Caki2 (cell line): ENCODE results near the gene DNAH11. TPM values are rescaled to one million over a fixed set of nuclear protein-coding genes. Genes with fewer than 3 reads are reported as not detected.

Source experiments
- DNase-seq: peaks from one replicate; pipeline ENCODE4 v3.0.0-alpha.2; 2015; ENCODE audit warnings: low read depth
- in situ Hi-C: cut with HindIII; loops from 2 replicates; pipeline ENCODE4 v1.10.0; 2016; ENCODE audit warnings: low sequenced_read_pairs, low pct_unique_long_range_greater_than_20kb, mixed read lengths
- total RNA-seq: library from RNA; depleted of rRNA; stranded (reverse); fragments of >200 nt; shearing (Covaris generic); gene quantifications from 2 replicates; pipeline ENCODE4 v1.2.3, GENCODE V29; 2014; ENCODE audit warnings: low replicate concordance

Gene DNAH11
- total RNA-seq, 1 experiment from 2014 or later = 0.44 TPM

DNA sequence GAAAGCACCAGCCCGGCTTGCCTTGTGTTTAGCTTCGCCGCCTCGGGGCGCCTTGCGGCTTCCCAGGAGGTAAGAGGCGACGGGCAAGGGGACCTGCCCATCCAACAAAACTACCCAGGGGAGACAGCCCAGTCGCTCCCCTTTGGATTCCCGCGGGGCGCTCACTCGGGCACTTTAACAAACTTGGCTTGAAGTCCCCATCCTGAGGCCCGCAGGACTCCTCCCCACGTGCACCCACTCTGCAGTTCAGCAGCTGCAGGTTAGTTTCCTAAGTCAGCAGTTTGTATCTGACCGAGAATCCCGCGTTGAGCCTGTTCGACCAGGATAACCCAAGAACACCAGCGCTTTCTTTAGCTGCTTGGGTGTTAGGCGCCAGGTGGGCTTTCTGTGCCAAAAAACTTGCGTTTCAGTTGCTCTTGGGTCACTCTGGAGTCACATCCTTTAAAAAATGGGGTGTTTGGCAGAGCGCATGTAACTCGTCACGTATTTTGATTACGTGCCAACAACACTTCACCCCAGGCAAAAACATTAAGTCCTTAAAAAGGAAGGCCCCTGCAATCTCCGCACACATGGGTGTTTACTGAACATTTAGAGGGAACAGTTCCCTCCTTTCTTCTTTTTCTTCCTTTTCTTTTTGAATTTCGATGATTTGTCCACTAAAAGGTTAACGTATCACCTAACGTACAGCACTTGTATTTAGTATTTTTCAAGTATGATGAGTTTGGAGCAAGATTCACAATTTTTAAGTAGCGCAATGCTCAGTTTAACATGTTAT is 876 bp downstream of the DNAH11 start:
- DNase-seq = peak; percentile 45
- in situ Hi-C loops = no loop called here

DNA sequence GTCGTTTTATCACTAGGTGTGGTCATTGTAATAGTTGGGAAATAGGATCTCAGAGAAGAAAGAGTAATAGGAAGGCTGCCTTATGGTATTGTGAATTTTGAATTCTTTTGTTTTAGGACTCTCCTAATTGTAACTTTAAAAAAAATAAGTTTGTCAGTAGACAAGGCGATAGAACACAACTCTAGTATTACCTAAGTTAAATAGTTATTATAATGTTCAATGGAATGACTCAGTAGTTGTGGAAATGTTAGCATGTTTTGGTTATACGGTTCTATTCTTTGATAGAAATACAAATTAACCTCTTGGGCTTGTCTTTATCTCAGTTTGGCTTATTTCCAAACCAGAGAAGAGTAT is 1.4 kb downstream of the DNAH11 start:
- no peak for DNase-seq
- in situ Hi-C loops = no loop called here

DNA sequence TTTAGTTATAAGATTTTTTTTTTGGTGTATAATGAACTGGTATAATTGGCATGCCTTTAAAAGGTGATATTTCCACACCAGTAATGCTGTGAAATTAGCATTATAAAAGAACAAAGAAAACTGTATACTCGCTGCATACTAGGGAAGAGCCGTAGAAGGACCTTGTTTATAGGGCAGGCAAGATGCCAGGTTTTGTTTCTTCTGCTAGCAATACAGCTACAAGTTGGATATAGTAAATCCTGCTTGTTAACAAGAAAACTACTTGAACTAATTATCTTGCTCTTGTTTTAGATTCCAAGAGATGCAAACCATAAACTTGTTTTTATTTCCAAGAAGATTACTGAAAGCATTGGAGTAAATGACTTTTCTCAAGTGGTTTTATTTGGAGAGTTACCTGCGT is 1.9 kb downstream of the DNAH11 start:
- DNase-seq = no peak
- in situ Hi-C loops = no loop called here

DNA sequence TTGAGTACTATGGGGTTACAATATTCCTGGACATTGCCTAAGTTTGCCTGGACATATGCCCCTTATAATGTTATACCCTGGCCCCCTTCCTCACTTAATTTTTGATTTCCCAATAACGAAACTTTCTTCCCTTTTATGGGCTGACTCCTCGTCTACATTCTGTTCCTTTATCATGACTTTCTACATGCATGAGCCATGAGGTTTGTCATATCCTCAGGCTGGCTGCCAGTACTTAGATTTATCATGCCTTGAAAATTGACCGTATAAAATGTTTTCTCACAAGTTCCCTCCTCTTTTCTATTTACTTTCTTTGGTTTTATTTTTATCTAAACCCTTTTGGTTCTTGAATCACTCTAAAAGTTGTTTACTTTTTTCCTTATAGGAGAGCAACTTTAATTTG is 4.7 kb downstream of the DNAH11 start:
- no peak for DNase-seq

DNA sequence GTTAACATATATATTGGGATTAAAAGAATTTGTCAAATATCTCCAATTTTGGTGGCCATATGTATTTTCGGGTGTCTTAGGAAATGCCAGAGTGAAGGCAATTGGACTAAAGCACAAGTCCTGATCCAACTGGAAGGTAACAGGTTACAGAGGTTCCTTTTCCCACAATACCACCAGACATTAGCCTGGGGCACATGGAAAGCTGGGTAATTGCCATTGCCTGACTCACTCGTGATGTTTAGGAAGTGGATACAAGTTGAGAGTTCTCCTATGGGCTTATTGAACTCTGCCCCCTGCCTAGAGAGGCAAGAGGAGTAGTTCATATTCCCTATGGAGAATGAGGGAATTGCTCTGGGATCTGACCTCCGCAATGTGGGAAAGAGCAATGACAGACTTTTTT is 5.7 kb downstream of the DNAH11 start:
- DNase-seq = no peak
- in situ Hi-C loops = no loop called here

More for the DNA sequence above, 4.7 kb downstream of the DNAH11 start:
- in situ Hi-C loops = no loop called here

DNA sequence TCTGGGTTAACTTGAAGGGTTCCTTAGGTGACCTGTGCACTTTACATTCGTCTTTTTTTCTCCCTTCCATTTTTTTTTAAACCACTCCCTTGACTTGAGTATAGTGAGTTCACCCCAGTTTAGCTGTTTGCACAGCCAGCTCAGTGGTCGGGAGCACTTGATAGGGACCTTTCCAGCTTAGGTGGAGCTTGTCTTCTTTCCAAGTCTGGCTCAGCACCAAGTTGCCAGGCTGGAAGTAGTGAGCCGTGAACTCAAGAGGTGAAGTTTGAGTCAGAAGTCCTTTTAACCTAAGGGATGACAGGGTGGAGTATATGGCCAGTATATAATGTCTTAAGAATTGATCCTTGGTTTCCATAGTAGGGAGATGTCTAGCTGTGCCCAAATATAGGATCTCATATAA is 7.2 kb downstream of the DNAH11 start:
- DNase-seq = peak; percentile 29
- in situ Hi-C loops = no loop called here

DNA sequence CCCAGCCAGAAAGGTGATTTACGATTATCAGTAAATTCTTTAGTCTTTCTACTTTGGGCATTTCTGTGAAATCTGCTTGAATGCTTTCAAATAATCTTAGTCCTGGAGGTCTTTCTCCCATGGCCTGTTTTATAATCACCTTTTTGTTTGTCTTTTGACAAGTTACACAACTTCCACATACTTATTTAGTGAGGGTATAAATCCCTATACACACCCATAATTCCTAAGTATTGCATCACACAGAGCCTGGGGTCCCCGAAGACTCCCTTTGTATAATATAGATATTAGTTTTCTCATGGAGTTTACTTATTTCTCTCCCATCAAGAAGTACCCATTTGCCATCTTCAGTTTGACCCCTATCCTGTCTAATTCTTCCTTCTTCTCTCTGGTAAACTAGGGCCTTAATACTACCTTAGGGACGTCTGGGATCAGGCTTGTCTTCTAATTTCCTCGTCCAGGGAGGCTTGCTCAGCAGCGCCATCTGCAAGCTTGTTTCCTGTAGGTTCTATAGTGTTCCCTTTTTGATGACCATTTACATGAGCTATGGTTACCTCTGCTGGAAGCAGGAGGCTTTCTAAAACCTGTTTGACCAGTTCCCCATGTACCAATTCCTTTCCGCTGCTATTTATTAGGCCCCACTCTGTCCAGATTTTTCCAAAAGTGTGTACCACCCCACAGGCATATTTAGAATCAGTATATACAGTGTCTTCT is 8.1 kb downstream of the DNAH11 start:
- no peak for DNase-seq
- in situ Hi-C loops = no loop called here

DNA sequence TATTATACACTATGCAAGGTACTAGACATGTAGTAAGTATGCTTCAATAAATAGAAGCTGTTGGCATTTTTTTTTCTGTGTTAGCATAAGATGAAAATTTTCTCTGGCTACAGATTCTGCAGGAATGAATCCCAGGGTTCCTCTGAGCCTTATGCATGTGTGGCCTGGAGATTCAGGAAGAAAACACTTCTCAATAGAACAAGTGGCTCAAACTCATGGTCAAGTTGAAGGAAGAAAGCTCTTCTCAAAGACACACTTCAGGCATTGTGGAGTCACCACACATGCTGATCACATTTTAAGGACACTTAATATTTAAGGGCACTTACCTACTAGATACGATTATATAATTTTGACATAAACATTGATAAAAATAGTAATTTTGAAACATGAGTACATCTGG is 19.5 kb downstream of the DNAH11 start:
- no peak for DNase-seq
- in situ Hi-C loops = no loop called here

DNA sequence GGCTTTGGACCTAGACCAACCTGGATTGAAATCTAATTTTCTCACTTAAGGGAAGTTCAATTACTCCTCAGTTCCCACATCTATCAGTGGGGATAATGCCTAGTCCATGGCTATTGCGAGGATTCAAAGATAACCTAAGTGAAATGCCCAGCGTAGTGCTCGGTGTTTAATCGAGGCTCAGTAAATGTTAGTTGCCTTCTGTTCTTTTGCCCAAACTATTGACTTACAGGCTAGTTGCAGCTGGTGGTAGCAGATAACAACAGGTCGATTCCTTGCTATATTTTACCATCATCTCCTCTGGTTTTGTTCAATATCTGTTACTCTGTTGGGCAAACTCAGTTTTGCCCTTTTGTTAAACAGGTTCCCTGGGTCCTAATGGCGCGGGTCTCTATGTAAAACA is 22.8 kb downstream of the DNAH11 start:
- in situ Hi-C loops = no loop called here
- DNase-seq = no peak

DNA sequence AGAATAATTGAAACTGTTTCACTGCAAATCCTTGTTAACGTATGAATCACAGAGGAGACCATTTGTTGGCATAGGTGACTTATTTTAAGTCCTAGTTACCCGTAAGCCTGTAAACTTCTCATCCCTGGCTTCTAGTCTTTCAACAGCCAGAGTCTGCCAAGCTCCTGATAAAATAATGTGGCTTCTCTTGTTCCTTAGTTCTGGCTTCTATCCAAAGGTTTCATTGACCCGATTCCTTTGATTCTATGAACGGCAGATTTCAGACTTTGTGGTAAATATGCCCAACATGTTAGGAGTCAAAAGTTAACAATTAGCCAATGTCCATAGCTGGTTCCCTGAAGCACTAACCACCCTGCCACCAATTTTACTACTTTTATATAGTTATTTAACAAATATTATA is 23.3 kb downstream of the DNAH11 start:
- in situ Hi-C loops = no loop called here
- no peak for DNase-seq

DNA sequence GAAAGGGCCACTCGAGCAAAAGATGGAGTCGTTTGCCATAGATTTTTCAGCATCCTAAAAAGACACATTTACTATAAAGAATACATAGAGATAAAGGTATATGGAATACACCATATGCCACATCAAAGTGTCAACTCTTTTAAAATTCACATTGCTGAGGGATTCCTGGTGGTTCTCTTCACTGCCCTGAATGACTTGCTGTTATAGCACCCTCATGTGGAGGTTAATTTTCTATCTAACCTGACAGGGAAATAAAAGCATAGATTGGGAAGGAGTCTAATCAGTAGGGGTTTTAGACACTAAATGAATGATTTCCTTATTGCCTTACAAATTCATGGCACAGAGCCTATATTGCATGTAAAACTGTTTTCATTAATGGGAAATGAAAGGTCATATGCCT is 25.9 kb downstream of the DNAH11 start:
- DNase-seq = no peak
- in situ Hi-C loops = no loop called here

DNA sequence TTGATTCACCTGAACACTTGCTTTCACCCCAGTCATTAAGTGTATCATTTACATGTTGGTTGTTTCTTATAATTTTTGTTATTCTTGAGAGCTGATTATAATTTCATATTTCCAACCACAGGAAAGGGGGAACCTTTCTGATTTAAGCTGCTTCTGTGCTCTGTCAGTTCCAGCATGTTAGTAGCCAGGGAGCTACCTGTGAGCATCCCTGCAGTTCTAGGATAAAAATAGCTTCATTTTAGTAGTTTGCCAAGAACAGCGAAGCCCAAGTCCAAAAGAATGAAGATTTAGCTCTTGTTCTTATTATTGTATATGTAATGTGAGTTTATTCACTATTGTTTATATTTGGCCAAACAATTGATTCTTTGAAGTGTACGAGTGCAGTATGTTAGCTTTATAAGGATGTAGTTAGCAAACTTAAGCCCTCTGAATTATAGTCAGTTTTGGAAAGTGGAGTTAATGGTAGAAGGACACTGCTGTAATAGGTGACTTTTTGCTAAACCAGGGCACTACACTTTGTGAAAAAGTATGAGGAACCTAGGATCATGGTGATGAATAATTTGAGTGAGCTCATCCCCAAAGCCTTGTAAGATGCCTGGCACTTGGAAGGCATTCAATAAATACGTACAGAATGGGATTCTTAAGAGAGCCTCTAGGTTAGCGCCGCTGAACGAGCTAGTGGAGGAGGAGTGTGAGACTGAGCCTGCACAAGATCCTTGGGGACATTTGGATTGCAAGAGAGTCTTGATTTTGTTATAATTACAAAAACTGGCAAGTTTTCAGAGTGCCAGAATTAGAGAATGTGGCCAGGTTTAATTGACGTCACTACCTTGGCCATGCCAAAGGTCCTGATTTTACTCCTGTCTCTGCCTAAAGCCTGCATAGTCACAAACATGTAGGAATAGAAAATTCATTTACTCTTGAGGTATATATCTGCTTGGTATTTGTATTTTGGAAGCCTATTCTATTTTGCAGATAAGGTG is 29.8 kb downstream of the DNAH11 start:
- in situ Hi-C loops = no loop called here
- DNase-seq = no peak

DNA sequence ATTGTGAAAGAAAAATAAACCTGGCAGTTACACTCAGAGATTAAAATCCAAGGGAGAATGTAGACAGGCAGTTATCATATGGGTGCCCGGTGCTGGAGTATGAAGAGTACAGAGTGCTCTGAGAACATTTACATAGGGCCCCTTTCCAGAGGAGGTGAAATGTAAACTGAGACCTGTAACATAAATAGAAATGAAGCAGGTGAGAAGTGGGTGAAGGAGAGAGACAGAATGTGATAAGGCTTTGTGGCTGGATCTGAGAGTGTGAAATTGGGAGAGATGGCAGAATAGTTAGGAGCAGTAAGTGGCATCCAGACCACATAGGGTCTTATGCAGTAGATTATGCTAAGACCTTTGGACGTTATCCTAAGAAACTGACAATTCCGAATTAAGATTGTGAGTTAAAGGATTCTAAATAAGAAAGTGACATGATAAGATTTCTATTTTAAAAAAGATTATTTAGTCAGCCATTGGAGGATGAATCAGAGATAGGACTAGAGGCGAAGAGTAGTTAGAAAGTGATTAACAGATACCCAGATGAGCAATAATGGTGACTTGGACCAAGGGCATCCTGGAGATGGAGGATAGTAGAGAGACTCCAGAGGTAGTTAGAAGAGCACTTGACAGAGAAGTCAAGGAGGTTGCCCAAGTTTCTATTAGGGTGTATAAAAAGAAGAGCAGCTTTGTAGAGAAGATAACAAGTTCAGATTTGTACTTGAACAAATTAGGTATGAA is 36.7 kb downstream of the DNAH11 start:
- in situ Hi-C loops = no loop called here
- no peak for DNase-seq

DNA sequence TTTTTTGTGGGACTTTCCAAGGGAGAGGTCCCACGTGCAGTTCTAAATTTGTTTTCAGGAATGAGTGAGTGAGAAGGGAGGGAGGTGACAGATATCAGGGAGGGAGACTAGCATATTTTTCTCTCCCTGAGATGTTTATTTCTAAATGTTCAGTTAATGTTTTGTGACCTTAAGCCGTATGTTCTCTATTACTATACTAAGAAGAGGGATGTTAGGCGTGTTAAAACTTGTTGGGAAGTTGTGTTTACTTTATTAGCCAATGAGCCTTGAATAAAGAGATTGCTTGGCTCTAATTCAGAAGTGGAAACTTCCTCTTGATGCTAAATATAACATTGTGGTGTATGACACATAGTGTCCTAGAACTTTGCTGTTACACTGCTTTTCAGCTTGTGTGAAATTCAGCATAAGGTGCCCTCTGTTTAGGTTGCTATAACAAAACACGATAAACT is 37.3 kb downstream of the DNAH11 start:
- in situ Hi-C loops = no loop called here
- peak; percentile 76 for DNase-seq

DNA sequence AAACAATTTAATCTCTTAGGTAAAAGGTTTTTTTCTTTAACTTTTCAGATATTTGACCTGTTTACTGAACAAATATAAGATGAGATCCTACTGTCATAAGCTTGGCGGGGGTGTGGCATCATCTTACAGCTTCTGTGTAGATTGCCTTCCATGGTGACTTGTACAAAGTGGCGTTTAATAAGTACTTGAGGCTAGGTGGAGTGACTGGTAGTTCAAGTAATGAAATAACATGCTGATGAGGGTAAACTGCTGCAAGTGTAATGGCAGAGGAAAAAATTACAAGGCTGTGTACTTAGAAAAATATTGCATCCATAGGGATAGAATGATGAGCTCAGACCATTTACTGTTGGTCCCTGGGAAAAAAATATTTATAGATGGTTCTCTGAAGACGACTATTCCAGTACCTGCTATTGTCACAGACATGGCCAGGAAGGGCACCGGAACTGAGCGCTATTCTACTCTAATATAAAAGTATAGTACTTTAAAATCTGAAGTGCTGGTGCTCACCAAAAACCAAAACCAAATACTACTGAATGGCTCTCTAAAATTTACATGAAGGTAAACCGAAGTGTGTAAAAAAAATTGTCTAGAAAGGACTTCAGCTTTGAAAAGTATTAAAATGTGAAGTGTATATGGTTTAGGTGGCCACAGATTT is 42.4 kb downstream of the DNAH11 start:
- no peak for DNase-seq
- in situ Hi-C loops = no loop called here

DNA sequence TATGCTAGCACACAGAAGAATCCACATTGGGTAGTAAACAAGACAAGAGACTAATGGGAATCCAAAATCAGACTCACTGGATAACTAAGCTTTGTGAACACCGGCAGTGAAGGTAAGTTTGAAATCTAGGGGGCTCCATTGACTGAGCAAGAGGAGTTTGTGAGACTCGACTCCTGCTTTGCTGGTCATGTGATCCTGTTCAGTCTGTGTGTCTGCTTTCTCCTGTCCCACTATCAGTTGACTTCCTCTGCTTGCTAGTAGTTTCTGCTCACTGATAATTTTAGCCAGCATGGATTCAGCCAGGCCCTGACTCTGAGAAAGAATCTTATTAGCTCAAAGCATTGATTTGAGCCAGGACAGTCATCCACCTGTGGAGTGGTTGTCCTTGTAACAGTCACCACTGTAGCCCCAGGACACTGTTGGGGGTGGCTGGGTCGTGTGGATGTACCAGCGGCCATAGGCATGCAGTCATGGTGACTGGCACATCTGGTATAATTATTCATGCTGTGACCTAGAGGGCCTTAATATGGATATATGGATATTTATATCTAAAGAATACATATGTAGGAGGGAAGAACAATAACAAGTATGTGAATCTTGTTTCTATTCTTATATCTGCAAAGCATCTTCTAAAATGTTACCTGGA is 44.4 kb downstream of the DNAH11 start:
- no peak for DNase-seq
- in situ Hi-C loops = no loop called here

DNA sequence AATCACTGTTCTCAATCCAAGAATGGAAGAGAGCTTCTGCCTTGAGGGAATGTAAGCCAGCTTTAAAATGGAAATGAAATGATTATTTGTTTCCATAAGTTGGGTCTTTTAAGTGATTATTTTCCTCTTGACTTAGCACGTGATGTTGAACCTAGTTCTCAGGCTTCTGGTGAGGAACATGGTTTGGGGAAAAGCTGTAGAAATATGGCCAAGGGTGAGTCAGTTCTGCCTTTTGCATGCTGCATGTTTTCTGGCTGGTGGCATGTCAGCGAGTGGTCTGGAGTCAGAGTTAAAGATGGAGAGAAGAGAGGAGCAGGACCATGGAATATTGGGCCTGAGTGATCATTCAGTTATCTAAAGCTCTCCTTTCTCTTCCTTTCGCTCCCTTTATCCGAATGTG is 54.0 kb downstream of the DNAH11 start:
- no peak for DNase-seq
- in situ Hi-C loops = no loop called here
